D721Med (cell line): ENCODE data around the gene TM4SF5.

Experiments
- DNase-seq: peaks from one replicate; pipeline ENCODE4 v3.0.0; 2011; ENCODE audit warnings: low spot score; ENCODE audit not compliant: insufficient read length
- FAIRE-seq: peaks from 2 replicates; lab custom pipeline; 2011; peaks lifted over from hg19 to GRCh38; lab: Jason Lieb, UNC
- CTCF ChIP-seq: IDR thresholded peaks from 2 replicates; pipeline ENCODE4 v1.5.1; 2012; ENCODE audit warnings: mild to moderate bottlenecking, control low read depth; ENCODE audit not compliant: insufficient read depth; ENCODE audit errors: missing control alignments

Gene TM4SF5

GRCh38 chr17:4785311-4786105, 13.8 kb downstream of the TM4SF5 start:
- TF ChIP-seq CTCF, result no peak
- DNase-seq (no peak), FAIRE-seq (no peak)

- no peak for FAIRE-seq
- no peak for TF ChIP-seq CTCF
Measured at GRCh38 chr17:4786106-4786511, 14.4 kb downstream of the TM4SF5 start, which contains the start of gene VMO1. VMO1 (minus strand) TSS chr17:4786364; CDS start chr17:4786352, 12 bp downstream.

GRCh38 chr17:4786516-4786915, 14.8 kb downstream of the TM4SF5 start:
- no peak for TF ChIP-seq CTCF
- DNase-seq (no peak), FAIRE-seq (no peak)

More at GRCh38 chr17:4786106-4786511, 14.4 kb downstream of the TM4SF5 start, which contains the start of gene VMO1:
- no peak for DNase-seq

- DNase-seq (no peak), FAIRE-seq (no peak)
- TF ChIP-seq CTCF, result no peak
Measured at GRCh38 chr17:4788159-4788806, 16.6 kb downstream of the TM4SF5 start.

- FAIRE-seq (no peak), DNase-seq (no peak)
- no peak for TF ChIP-seq CTCF
Measured at GRCh38 chr17:4788807-4789700, 17.4 kb downstream of the TM4SF5 start, which contains the start of gene GLTPD2. GLTPD2 (plus strand) TSS chr17:4788964; CDS start chr17:4789012, 48 bp downstream.

GRCh38 chr17:4789701-4789950, 17.9 kb downstream of the TM4SF5 start:
- no peak for TF ChIP-seq CTCF
- no peak for FAIRE-seq

More at GRCh38 chr17:4789701-4789950, 17.9 kb downstream of the TM4SF5 start:
- DNase-seq, result no peak
